Lower leg skin (tissue), 4 donors: ENCODE data around the gene ZFP36L1. TPM values are rescaled to one million over a fixed set of nuclear protein-coding genes. Genes with fewer than 3 reads are reported as not detected.

Experiments used
- DNase-seq, 2 donors: peaks; one replicate each; pipeline ENCODE4 v3.0.0-alpha.2; 2019; ENCODE audit warnings: low spot score in 2 of 2
- H3K4me3 ChIP-seq: fragments of 200-600 bp; sonication (generic); 2 replicates; pipeline ENCODE4 v1.5.1; 2017; ENCODE audit warnings: mild to moderate bottlenecking, low read depth; ENCODE audit not compliant: poor library complexity, severe bottlenecking
- CTCF ChIP-seq, 3 donors: fragments of 450-650 bp; IDR thresholded peaks; one replicate each; pipeline ENCODE4 v1.5.1; 2016; ENCODE audit warnings: antibody characterized with exemption in 3 of 3, mild to moderate bottlenecking in 3 of 3, moderate library complexity in 2 of 3
- POLR2A ChIP-seq, 2 donors: fragments of 450-650 bp; IDR thresholded peaks; one replicate each; pipeline ENCODE4 v1.6.1; 2016 to 2017; ENCODE audit warnings: antibody characterized with exemption in 2 of 2, mild to moderate bottlenecking in 1 of 2, moderate library complexity in 1 of 2
- whole genome bisulfite sequencing, 2 donors: methylation state at CpG; one replicate each; pipeline ENCODE4 v1.1.5; 2018; 5-methylcytosine and 5-hydroxymethylcytosine counted together
- intact Hi-C: fragments of 100-400 bp; cut with DNase I; formaldehyde crosslinking; loops from one replicate; pipeline ENCODE4 v1.15.0; 2023; ENCODE audit warnings: low total_unique reads
- total RNA-seq, 4 donors: library from RNA; depleted of rRNA; stranded (reverse); fragments of >200 nt; gene quantifications; one replicate each; pipeline ENCODE4 v1.1.0, GENCODE V29; 2016

ZFP36L1 gene
- total RNA-seq, 4 donors from 2014 or later = 466 to 2,618 (median 922) TPM

GRCh38 chr14:68810173-68811153, 17.6 kb upstream of the ZFP36L1 start:
- no peak for DNase-seq
- WGBS, 2 donors = 91 to 93% methylated on average over 8 of the region's 8 CpGs
- TF ChIP-seq CTCF (IDR thresholded peaks at IDR 0.05) = no peak
- TF ChIP-seq POLR2A (IDR thresholded peaks at IDR 0.05) = no peak
- intact Hi-C loops = no loop called here
- H3K4me3 ChIP-seq = no peak overlapping the region

GRCh38 chr14:68809524-68809923, 16.7 kb upstream of the ZFP36L1 start:
- 85 to 88% methylated on average over 4 of the region's 4 CpGs for WGBS, 2 donors
- DNase-seq = no peak
- intact Hi-C loops = no loop called here
- TF ChIP-seq CTCF (IDR thresholded peaks at IDR 0.05) = no peak
- no peak for TF ChIP-seq POLR2A (IDR thresholded peaks at IDR 0.05)
- H3K4me3 ChIP-seq = no peak overlapping the region

- no peak overlapping the region for H3K4me3 ChIP-seq
- 64 to 72% methylated on average over 7 of the region's 7 CpGs for WGBS, 2 donors
- intact Hi-C loops = no loop called here
- TF ChIP-seq CTCF (IDR thresholded peaks at IDR 0.05) (no peak), POLR2A (IDR thresholded peaks at IDR 0.05) (no peak)
- DNase-seq = no peak
These were observed 16.0 kb upstream of the ZFP36L1 start for GRCh38 chr14:68808696-68809480.

- peak in 1 of 2 donors; percentile 83 for DNase-seq
- WGBS, 2 donors = 74 to 87% methylated on average over 7 of the region's 7 CpGs
- intact Hi-C loops = no loop called here
- TF ChIP-seq POLR2A (IDR thresholded peaks at IDR 0.05) (no peak), CTCF (IDR thresholded peaks at IDR 0.05) (no peak)
- H3K4me3 ChIP-seq = no peak overlapping the region
These were observed 15.1 kb upstream of the ZFP36L1 start for GRCh38 chr14:68807987-68808386.

- no peak for TF ChIP-seq POLR2A (IDR thresholded peaks at IDR 0.05)
- TF ChIP-seq CTCF (IDR thresholded peaks at IDR 0.05) = no peak
- DNase-seq = peak; percentile 31 to 89
- H3K4me3 ChIP-seq = no peak overlapping the region
- 20 to 34% methylated on average over 10 of the region's 10 CpGs for WGBS, 2 donors
- intact Hi-C loops = no loop called here
These were observed 14.3 kb upstream of the ZFP36L1 start for GRCh38 chr14:68807148-68807600.
